ENCODE data around the gene OGFR. TPM values are rescaled to one million over a fixed set of nuclear protein-coding genes. Genes with fewer than 3 reads are reported as not detected.

Gene OGFR
- total and polyA plus RNA-seq, 2 donors (not counting 1 experiment from before 2014, with no cell fraction given): 71.7 to 102 TPM

DNA sequence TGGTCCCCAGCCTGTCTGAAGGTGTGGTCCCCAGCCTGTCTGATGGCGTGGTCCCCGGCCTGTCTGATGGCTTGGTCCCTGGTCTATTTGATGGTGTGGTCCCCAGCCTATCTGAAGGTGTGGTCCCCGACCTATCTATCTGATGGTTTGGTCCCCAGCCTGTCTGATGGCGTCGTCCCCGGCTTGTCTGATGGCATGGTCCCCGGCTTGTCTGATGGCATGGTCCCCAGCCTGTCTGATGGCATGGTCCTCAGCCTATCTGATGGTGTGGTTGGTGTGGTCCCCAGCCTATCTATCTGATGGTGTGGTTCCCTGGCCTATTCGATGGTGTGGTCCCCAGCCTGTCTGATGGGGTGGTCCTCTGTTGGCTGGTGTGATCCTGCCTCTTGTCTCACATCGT lies 26.6 kb upstream of the OGFR start:
- intact Hi-C loops (cut with micrococcal nuclease): no loop called here
- TF ChIP-seq EZH2 (IDR thresholded peaks at IDR 0.05; ENCODE audit: borderline replicate concordance, insufficient read depth, low read depth, low read length, poor library complexity, severe bottlenecking): no peak
- TF ChIP-seq CTCF (IDR thresholded peaks at IDR 0.05): no peak
- Mint-ChIP-seq H3K9me3 (ENCODE audit: insufficient read depth) (no peaks in the 10 kb centered on the region), H3K4me1 (peaks cover 25% of the 10 kb centered on the region), H3K27me3 (no peaks in the 10 kb centered on the region), H3K27ac (peak overlapping the region; percentile 53), H3K4me3 (no peak overlapping the region)
- DNase-seq: no peak
- H3K27ac ChIP-seq (ENCODE audit: low read length in 2 of 2): no peak overlapping the region
- H3K9ac ChIP-seq (ENCODE audit: low read length): no peak overlapping the region
- H3K4me2 ChIP-seq (replicated peaks; ENCODE audit: low read depth, low read length, poor library complexity, severe bottlenecking): no peak overlapping the region
- H2AFZ ChIP-seq (ENCODE audit: insufficient read depth, low read depth, low read length, poor library complexity, severe bottlenecking): no peak overlapping the region
- ChIA-PET CTCF (no interaction called here), POLR2A (no interaction called here)
- H3K36me3 ChIP-seq (replicated peaks in 1 of 2; ENCODE audit: control extremely low read depth in 1 of 2, control insufficient read depth in 1 of 2, extremely low read depth in 1 of 2, insufficient read depth in 2 of 2, low read length in 1 of 2): no peaks in the 10 kb centered on the region
- no peaks in the 10 kb centered on the region for H4K20me1 ChIP-seq (ENCODE audit: control insufficient read depth, insufficient read depth, low read length, poor library complexity, severe bottlenecking)
- no peak overlapping the region for H3K4me3 ChIP-seq (ENCODE audit: control extremely low read depth in 1 of 5, extremely low read depth in 1 of 5, insufficient read depth in 1 of 5, low read depth in 2 of 5, low read length in 4 of 5)
- peaks cover 17 to 25% of the 10 kb centered on the region in 2 donors for H3K4me1 ChIP-seq (ENCODE audit: control insufficient read depth in 2 of 2, insufficient read depth in 2 of 2, low read length in 2 of 2)
- H3K27me3 ChIP-seq (replicated peaks in 1 of 4; ENCODE audit: control extremely low read depth in 1 of 4, control insufficient read depth in 3 of 4, insufficient read depth in 4 of 4, low read length in 3 of 4): no peaks in the 10 kb centered on the region
- ATAC-seq (ENCODE audit: low read depth): no peak
- 99% methylated on average over 8 of the region's 9 CpGs for WGBS (ENCODE audit: insufficient coverage)
- no peaks in the 10 kb centered on the region for H3K79me2 ChIP-seq (ENCODE audit: control insufficient read depth, insufficient read depth, low read length)
- peaks cover 0 to 20% (median 0%) of the 10 kb centered on the region in 3 donors for H3K9me3 ChIP-seq (ENCODE audit: control extremely low read depth in 1 of 3, control insufficient read depth in 2 of 3, insufficient read depth in 1 of 3, low read length in 2 of 3)

- no peak overlapping the region for H3K4me3 ChIP-seq (ENCODE audit: control extremely low read depth in 1 of 5, extremely low read depth in 1 of 5, insufficient read depth in 1 of 5, low read depth in 2 of 5, low read length in 4 of 5)
- no peaks in the 10 kb centered on the region for H4K20me1 ChIP-seq (ENCODE audit: control insufficient read depth, insufficient read depth, low read length, poor library complexity, severe bottlenecking)
- peaks cover 0 to 20% (median 0%) of the 10 kb centered on the region in 3 donors for H3K9me3 ChIP-seq (ENCODE audit: control extremely low read depth in 1 of 3, control insufficient read depth in 2 of 3, insufficient read depth in 1 of 3, low read length in 2 of 3)
- WGBS (ENCODE audit: insufficient coverage): 79% methylated on average over 19 of the region's 24 CpGs
- no peak overlapping the region for H3K27ac ChIP-seq (ENCODE audit: low read length in 2 of 2)
- no peaks in the 10 kb centered on the region for H3K9me3 Mint-ChIP-seq (ENCODE audit: insufficient read depth)
- no peak for ATAC-seq (ENCODE audit: low read depth)
- peaks cover 17 to 25% of the 10 kb centered on the region in 2 donors for H3K4me1 ChIP-seq (ENCODE audit: control insufficient read depth in 2 of 2, insufficient read depth in 2 of 2, low read length in 2 of 2)
- no peak overlapping the region for H3K4me2 ChIP-seq (replicated peaks; ENCODE audit: low read depth, low read length, poor library complexity, severe bottlenecking)
- no peaks in the 10 kb centered on the region for H3K27me3 ChIP-seq (replicated peaks in 1 of 4; ENCODE audit: control extremely low read depth in 1 of 4, control insufficient read depth in 3 of 4, insufficient read depth in 4 of 4, low read length in 3 of 4)
- TF ChIP-seq CTCF (IDR thresholded peaks at IDR 0.05): no peak
- TF ChIP-seq EZH2 (IDR thresholded peaks at IDR 0.05; ENCODE audit: borderline replicate concordance, insufficient read depth, low read depth, low read length, poor library complexity, severe bottlenecking): no peak
- peaks cover 25% of the 10 kb centered on the region for H3K4me1 Mint-ChIP-seq
- no peak overlapping the region for H3K4me3 Mint-ChIP-seq
- no peaks in the 10 kb centered on the region for H3K36me3 ChIP-seq (replicated peaks in 1 of 2; ENCODE audit: control extremely low read depth in 1 of 2, control insufficient read depth in 1 of 2, extremely low read depth in 1 of 2, insufficient read depth in 2 of 2, low read length in 1 of 2)
- CTCF ChIA-PET: interaction anchor here (1.7 kb wide), 1 partner anchor 13 kb away, joined by 3 read pairs; no protein-coding TSS in a partner anchor
- no peaks in the 10 kb centered on the region for H3K27me3 Mint-ChIP-seq
- H3K27ac Mint-ChIP-seq: peak overlapping the region; percentile 53
- no peaks in the 10 kb centered on the region for H3K79me2 ChIP-seq (ENCODE audit: control insufficient read depth, insufficient read depth, low read length)
- intact Hi-C loops (cut with micrococcal nuclease): no loop called here
- POLR2A ChIA-PET: no interaction called here
- H3K9ac ChIP-seq (ENCODE audit: low read length): no peak overlapping the region
- H2AFZ ChIP-seq (ENCODE audit: insufficient read depth, low read depth, low read length, poor library complexity, severe bottlenecking): no peak overlapping the region
- DNase-seq: no peak
These were observed 25.8 kb upstream of the OGFR start for GRCh38 chr20:62778601-62779416.

Measured in B cell (primary cell).